BJ (cell line): ENCODE data around the gene URB1. TPM values are rescaled to one million over a fixed set of nuclear protein-coding genes. Genes with fewer than 3 reads are reported as not detected.

ENCODE experiments used
- CTCF ChIA-PET: fragments of 350-600 bp; formaldehyde crosslinking; extraction: SDS; loops from one replicate; lab custom pipeline; 2021; ENCODE audit warnings: antibody characterized with exemption, inconsistent platforms; lab: Yijun Ruan, JAX
- POLR2A ChIA-PET: fragments of 300-600 bp; sonication (Branson Sonifier 250); formaldehyde crosslinking; extraction: SDS; loops from one replicate; lab custom pipeline; 2021; ENCODE audit warnings: antibody characterized with exemption; lab: Charles Lee
- DNase-seq: peaks from one replicate; pipeline ENCODE4 v3.0.0-alpha.2; 2011; ENCODE audit warnings: low read depth
- H3K27me3 ChIP-seq: 2 replicates; pipeline ENCODE4 v1.6.0; 2011; ENCODE audit warnings: low read length; ENCODE audit not compliant: control insufficient read depth, insufficient read depth
- H3K36me3 ChIP-seq: 2 replicates; pipeline ENCODE4 v1.5.1; 2011; ENCODE audit warnings: low read length; ENCODE audit not compliant: control insufficient read depth, insufficient read depth
- H3K4me3 ChIP-seq: 2 replicates; pipeline ENCODE4 v1.5.1; 2011; ENCODE audit warnings: low read depth, mild to moderate bottlenecking, control low read depth, low read length
- CTCF ChIP-seq: IDR thresholded peaks from 2 replicates; pipeline ENCODE4 v1.5.1; 2011; ENCODE audit warnings: low read depth, mild to moderate bottlenecking, control low read depth, inconsistent platforms, low read length, moderate library complexity; ENCODE audit not compliant: insufficient read depth
- polyA plus RNA-seq: library from polyadenylated mRNA; depleted of rRNA; stranded (reverse); fragments of >200 nt; gene quantifications from 2 replicates; pipeline ENCODE4 v1.2.3, GENCODE V29; 2011

Gene URB1
- polyA plus RNA-seq, 1 experiment = 8.8 TPM

- POLR2A ChIA-PET = no interaction called here
- CTCF ChIA-PET = interaction anchor here (0.5 kb wide), 1 partner anchor 288 kb away, joined by 3 read pairs; no protein-coding TSS in a partner anchor
Measured at GRCh38 chr21:32301596-32301995, 91.2 kb downstream of the URB1 start.

GRCh38 chr21:32300117-32300681, 92.6 kb downstream of the URB1 start:
- ChIA-PET POLR2A (no interaction called here), CTCF (no interaction called here)
- Histone ChIP-seq H3K4me3 (no peak overlapping the region), H3K27me3 (no peaks in the 10 kb centered on the region), H3K36me3 (peaks cover 4% of the 10 kb centered on the region)
- TF ChIP-seq CTCF = no peak
- DNase-seq = no peak

More at GRCh38 chr21:32301596-32301995, 91.2 kb downstream of the URB1 start:
- DNase-seq = no peak
- H3K27me3 ChIP-seq = no peaks in the 10 kb centered on the region
- H3K4me3 ChIP-seq = no peak overlapping the region
- no peak for TF ChIP-seq CTCF
- peaks cover 7% of the 10 kb centered on the region for H3K36me3 ChIP-seq

GRCh38 chr21:32299695-32300094, 93.1 kb downstream of the URB1 start:
- POLR2A ChIA-PET = no interaction called here
- CTCF ChIA-PET = interaction anchor here (1.1 kb wide), 1 partner anchor 24 kb away, joined by 3 read pairs; no protein-coding TSS in a partner anchor

GRCh38 chr21:32298658-32299081, 94.1 kb downstream of the URB1 start, which contains the start of gene MRAP:
Gene MRAP (plus strand): TSS chr21:32298855. CDS start chr21:32298972, 117 bp downstream.
- no peak for TF ChIP-seq CTCF
- Histone ChIP-seq H3K36me3 (peaks cover 4% of the 10 kb centered on the region), H3K4me3 (no peak within 1 kb of the TSS), H3K27me3 (no peaks in the 10 kb centered on the region)
- ChIA-PET CTCF (interaction anchor here (1.1 kb wide), 1 partner anchor 25 kb away, joined by 3 read pairs; no protein-coding TSS in a partner anchor), POLR2A (interaction anchor here (0.6 kb wide), 1 partner anchor 11 kb away, joined by 6 read pairs; no protein-coding TSS in a partner anchor)
- no peak for DNase-seq

More at GRCh38 chr21:32299695-32300094, 93.1 kb downstream of the URB1 start:
- DNase-seq = no peak
- Histone ChIP-seq H3K4me3 (no peak overlapping the region), H3K27me3 (no peaks in the 10 kb centered on the region), H3K36me3 (peaks cover 4% of the 10 kb centered on the region)
- no peak for TF ChIP-seq CTCF

- ChIA-PET POLR2A (interaction anchor here (0.6 kb wide), 1 partner anchor 10 kb away, joined by 6 read pairs; no protein-coding TSS in a partner anchor), CTCF (interaction anchor here (0.7 kb wide), 1 partner anchor 421 kb away, joined by 3 read pairs; no protein-coding TSS in a partner anchor)
- Histone ChIP-seq H3K36me3 (peaks cover 4% of the 10 kb centered on the region), H3K27me3 (no peaks in the 10 kb centered on the region), H3K4me3 (no peak overlapping the region)
- DNase-seq = no peak
- no peak for TF ChIP-seq CTCF
Measured at GRCh38 chr21:32298148-32298559, 94.7 kb downstream of the URB1 start.
